ENCODE measurements around the gene THUMPD1.

DNA sequence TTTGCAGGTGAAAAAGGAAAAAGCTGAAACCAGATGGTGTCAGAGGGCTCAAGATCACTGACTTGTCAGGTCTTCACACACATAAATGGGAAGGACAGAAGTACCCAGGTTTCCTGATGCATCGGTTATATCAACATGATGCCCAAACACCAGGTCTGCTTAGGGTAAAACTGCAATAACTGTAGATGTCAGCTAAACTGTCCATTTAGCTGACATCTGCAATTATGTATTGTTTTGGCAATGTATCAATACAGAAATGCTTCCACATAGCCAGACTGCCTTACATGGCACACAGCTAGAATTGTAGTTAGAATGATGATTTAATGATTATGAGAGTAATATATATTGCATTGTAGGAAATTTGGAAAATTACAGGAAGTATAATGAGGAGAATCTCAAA, 27.2 kb upstream of the THUMPD1 start:
- TF ChIP-seq, protein P1, sequence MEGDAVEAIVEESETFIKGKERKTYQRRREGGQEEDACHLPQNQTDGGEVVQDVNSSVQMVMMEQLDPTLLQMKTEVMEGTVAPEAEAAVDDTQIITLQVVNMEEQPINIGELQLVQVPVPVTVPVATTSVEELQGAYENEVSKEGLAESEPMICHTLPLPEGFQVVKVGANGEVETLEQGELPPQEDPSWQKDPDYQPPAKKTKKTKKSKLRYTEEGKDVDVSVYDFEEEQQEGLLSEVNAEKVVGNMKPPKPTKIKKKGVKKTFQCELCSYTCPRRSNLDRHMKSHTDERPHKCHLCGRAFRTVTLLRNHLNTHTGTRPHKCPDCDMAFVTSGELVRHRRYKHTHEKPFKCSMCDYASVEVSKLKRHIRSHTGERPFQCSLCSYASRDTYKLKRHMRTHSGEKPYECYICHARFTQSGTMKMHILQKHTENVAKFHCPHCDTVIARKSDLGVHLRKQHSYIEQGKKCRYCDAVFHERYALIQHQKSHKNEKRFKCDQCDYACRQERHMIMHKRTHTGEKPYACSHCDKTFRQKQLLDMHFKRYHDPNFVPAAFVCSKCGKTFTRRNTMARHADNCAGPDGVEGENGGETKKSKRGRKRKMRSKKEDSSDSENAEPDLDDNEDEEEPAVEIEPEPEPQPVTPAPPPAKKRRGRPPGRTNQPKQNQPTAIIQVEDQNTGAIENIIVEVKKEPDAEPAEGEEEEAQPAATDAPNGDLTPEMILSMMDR (IDR thresholded peaks at IDR 0.05), result no peak
- no peak for TF ChIP-seq POLR2A (IDR thresholded peaks at IDR 0.05)
- TF ChIP-seq EP300 (IDR thresholded peaks at IDR 0.05; ENCODE audit: low read depth), result no peak

Measured in transverse colon (tissue), 3 donors.